ENCODE results near the gene ABCA12. TPM values are rescaled to one million over a fixed set of nuclear protein-coding genes. Genes with fewer than 3 reads are reported as not detected.

ABCA12 gene, protein sequence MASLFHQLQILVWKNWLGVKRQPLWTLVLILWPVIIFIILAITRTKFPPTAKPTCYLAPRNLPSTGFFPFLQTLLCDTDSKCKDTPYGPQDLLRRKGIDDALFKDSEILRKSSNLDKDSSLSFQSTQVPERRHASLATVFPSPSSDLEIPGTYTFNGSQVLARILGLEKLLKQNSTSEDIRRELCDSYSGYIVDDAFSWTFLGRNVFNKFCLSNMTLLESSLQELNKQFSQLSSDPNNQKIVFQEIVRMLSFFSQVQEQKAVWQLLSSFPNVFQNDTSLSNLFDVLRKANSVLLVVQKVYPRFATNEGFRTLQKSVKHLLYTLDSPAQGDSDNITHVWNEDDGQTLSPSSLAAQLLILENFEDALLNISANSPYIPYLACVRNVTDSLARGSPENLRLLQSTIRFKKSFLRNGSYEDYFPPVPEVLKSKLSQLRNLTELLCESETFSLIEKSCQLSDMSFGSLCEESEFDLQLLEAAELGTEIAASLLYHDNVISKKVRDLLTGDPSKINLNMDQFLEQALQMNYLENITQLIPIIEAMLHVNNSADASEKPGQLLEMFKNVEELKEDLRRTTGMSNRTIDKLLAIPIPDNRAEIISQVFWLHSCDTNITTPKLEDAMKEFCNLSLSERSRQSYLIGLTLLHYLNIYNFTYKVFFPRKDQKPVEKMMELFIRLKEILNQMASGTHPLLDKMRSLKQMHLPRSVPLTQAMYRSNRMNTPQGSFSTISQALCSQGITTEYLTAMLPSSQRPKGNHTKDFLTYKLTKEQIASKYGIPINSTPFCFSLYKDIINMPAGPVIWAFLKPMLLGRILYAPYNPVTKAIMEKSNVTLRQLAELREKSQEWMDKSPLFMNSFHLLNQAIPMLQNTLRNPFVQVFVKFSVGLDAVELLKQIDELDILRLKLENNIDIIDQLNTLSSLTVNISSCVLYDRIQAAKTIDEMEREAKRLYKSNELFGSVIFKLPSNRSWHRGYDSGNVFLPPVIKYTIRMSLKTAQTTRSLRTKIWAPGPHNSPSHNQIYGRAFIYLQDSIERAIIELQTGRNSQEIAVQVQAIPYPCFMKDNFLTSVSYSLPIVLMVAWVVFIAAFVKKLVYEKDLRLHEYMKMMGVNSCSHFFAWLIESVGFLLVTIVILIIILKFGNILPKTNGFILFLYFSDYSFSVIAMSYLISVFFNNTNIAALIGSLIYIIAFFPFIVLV (N-terminal part only)
- not detected for total RNA-seq

DNA sequence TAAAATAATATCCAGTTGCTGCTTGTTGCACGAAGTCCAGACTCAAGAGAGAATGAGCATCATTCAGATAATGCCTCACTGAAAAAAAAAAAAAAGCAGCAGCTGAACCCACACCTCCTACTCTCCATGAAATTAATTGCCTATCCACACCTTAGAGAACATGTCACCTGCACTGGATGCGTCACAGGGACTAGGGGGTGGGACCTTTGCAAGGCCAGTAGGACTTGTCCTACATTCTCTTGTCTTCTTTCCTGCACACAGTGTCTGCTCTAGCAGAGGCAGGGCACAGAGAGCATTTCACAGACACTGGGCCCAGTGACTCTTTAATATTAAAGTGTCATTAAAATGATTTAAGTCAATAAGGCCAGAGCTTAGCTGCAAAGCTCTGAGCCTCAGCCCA lies at the start of gene ABCA12:
ABCA12 (minus strand) TSS at position 148 of the 400 bp plus-strand sequence. CDS start 418 bp downstream, outside the sequence.
- peaks cover 0 to 3% (median 0%) of the 10 kb centered on the region in 4 donors for H3K9me3 ChIP-seq
- no peak for TF ChIP-seq EP300 (IDR thresholded peaks at IDR 0.05)
- no peaks in the 10 kb centered on the region for H3K36me3 ChIP-seq
- no peaks in the 10 kb centered on the region for H3K27me3 ChIP-seq
- H3K27ac ChIP-seq, result no peak within 1 kb of the TSS
- 80 to 86% methylated on average over 2 of the region's 2 CpGs for WGBS, 2 donors
- no peak for DNase-seq (ENCODE audit: low spot score in 2 of 2)
- H3K4me3 ChIP-seq, result no peak within 1 kb of the TSS
- H3K4me1 ChIP-seq, result no peaks in the 10 kb centered on the region

DNA sequence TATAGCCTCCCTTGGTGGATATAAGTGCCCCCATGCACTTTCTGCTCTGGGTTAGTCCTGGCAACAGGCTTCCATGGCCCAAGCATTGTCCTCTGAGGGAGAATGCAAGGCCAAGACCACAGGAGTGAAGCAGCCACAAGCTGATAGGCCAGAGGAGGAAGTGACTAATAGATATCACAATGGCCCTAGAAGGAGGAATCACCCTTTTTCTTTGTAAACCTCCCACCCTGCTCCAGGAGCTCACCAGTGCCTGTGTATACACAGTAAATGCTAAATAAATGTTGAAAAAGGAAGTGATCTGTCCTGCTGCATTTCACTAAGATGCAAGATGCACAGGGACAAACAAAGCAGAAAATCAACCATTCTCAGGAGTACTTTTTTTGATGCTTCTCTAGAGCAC lies 49.7 kb upstream of the ABCA12 start:
- TF ChIP-seq EP300 (IDR thresholded peaks at IDR 0.05), result no peak
- TF ChIP-seq, protein P1, sequence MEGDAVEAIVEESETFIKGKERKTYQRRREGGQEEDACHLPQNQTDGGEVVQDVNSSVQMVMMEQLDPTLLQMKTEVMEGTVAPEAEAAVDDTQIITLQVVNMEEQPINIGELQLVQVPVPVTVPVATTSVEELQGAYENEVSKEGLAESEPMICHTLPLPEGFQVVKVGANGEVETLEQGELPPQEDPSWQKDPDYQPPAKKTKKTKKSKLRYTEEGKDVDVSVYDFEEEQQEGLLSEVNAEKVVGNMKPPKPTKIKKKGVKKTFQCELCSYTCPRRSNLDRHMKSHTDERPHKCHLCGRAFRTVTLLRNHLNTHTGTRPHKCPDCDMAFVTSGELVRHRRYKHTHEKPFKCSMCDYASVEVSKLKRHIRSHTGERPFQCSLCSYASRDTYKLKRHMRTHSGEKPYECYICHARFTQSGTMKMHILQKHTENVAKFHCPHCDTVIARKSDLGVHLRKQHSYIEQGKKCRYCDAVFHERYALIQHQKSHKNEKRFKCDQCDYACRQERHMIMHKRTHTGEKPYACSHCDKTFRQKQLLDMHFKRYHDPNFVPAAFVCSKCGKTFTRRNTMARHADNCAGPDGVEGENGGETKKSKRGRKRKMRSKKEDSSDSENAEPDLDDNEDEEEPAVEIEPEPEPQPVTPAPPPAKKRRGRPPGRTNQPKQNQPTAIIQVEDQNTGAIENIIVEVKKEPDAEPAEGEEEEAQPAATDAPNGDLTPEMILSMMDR (IDR thresholded peaks at IDR 0.05), result no peak
- no peak for TF ChIP-seq POLR2A (IDR thresholded peaks at IDR 0.05)
- H3K9me3 ChIP-seq, result no peaks in the 10 kb centered on the region
- no peaks in the 10 kb centered on the region for H3K36me3 ChIP-seq
- no peaks in the 10 kb centered on the region for H3K4me1 ChIP-seq
- no peak overlapping the region for H3K4me3 ChIP-seq
- no peaks in the 10 kb centered on the region for H3K27me3 ChIP-seq
- no peak for DNase-seq (ENCODE audit: low spot score in 2 of 2)
- H3K27ac ChIP-seq, result no peak overlapping the region

DNA sequence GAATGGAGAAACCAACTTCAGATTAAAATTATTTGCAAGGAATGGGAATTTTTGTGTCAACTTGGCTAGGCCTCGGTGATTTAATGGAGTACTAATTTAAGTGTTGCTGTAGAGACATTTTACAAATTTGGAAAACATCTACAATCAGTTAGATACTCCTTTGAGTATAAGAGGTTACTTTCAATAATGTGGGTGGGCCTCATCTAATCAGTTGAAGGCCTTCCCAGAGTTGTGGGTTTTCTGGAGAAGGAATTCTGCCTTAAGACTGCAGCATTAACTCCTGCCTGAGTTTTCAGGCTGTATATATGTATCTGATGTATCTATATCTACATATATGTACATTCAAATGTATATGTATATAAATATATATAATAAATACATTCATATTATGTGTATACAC lies 47.6 kb upstream of the ABCA12 start:
- Histone ChIP-seq H3K4me3 (no peak overlapping the region), H3K27ac (no peak overlapping the region), H3K4me1 (no peaks in the 10 kb centered on the region), H3K36me3 (no peaks in the 10 kb centered on the region), H3K9me3 (peaks cover 0 to 11% (median 0%) of the 10 kb centered on the region in 4 donors), H3K27me3 (no peaks in the 10 kb centered on the region)
- DNase-seq (ENCODE audit: low spot score in 2 of 2), result no peak
- 73 to 74% methylated on average over 1 of the region's 1 CpG for WGBS, 2 donors
- TF ChIP-seq, protein P1 (IDR thresholded peaks at IDR 0.05), result no peak
- TF ChIP-seq EP300 (IDR thresholded peaks at IDR 0.05) (no peak), POLR2A (IDR thresholded peaks at IDR 0.05) (no peak)

DNA sequence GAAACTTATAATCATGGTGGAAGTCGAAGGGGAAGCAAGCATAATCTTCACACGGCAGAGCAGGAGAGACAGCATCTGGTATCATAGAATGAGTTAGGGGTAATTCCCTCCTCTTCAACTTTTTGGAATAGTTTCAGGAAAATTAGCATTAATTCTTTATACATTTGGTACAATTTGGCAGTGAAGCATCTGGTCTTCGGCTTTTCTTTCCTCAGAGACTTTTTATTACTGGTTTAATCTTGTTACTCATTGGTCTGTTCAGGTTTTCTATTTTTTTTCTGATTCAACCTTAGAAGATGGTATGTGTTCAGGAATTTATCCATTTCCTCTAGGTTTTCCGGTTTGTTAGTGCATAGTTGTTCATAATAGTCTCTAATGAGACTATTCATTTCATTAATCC lies 39.7 kb upstream of the ABCA12 start:
- WGBS, 2 donors, result 79 to 81% methylated on average over 4 of the region's 4 CpGs
- DNase-seq (ENCODE audit: low spot score in 2 of 2), result no peak
- Histone ChIP-seq H3K4me1 (no peaks in the 10 kb centered on the region), H3K27ac (no peak overlapping the region), H3K27me3 (no peaks in the 10 kb centered on the region), H3K4me3 (no peak overlapping the region), H3K9me3 (peaks cover 0 to 11% (median 0%) of the 10 kb centered on the region in 4 donors), H3K36me3 (no peaks in the 10 kb centered on the region)
- TF ChIP-seq, protein P1 (IDR thresholded peaks at IDR 0.05), result no peak
- TF ChIP-seq POLR2A (IDR thresholded peaks at IDR 0.05) (no peak), EP300 (IDR thresholded peaks at IDR 0.05) (no peak)

DNA sequence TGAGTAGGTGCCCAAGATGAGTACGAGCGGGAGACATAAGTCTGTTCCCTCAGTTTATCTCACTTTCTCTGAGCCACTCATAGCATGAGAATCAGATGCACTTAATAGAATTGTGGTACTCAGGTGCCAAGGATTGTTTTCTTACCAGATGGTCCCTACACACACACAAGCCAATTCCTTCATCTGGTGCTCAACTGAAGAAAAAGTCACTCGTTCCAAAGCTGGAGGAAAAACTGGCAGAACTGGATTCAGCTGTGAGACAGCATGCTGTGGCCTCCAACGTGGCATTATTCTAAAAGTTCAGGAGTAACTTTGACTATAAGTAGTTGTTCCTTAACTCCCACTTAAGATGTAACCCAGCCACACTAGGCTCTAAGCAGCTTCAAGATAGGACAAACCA lies 33.4 kb upstream of the ABCA12 start:
- no peaks in the 10 kb centered on the region for H3K36me3 ChIP-seq

More for the DNA sequence above, 33.4 kb upstream of the ABCA12 start:
- no peak overlapping the region for H3K27ac ChIP-seq
- WGBS, 2 donors, result 79 to 88% methylated on average over 4 of the region's 4 CpGs
- no peaks in the 10 kb centered on the region for H3K27me3 ChIP-seq
- H3K4me1 ChIP-seq, result peaks cover 0 to 10% (median 0%) of the 10 kb centered on the region in 4 donors
- TF ChIP-seq EP300 (IDR thresholded peaks at IDR 0.05) (no peak), POLR2A (IDR thresholded peaks at IDR 0.05) (no peak)
- TF ChIP-seq, protein P1 (IDR thresholded peaks at IDR 0.05), result no peak
- no peak overlapping the region for H3K4me3 ChIP-seq
- no peak for DNase-seq (ENCODE audit: low spot score in 2 of 2)
- no peaks in the 10 kb centered on the region for H3K9me3 ChIP-seq

All from tibial nerve (tissue), 4 donors.